GM18507 (cell line): Measurements from ENCODE around the gene SHC2.
"Not testable (repeated sequence)": the region's sequence is repeated elsewhere in the genome, so short reads cannot be mapped to it uniquely, and the experiment has no call there.

Experiments
- DNase-seq: peaks from one replicate; pipeline ENCODE4 v3.0.0; 2011; ENCODE audit warnings: low read depth; ENCODE audit not compliant: insufficient read length; ENCODE audit errors: extremely low spot score
- FAIRE-seq: peaks from 2 replicates; lab custom pipeline; 2011; peaks lifted over from hg19 to GRCh38; lab: Jason Lieb, UNC

Gene SHC2

GRCh38 chr19:401866-402511 is 58.8 kb downstream of the SHC2 start:
- FAIRE-seq (no peak), DNase-seq (no peak)

- DNase-seq (no peak), FAIRE-seq (no peak)
Measured at GRCh38 chr19:400976-401865, 59.6 kb downstream of the SHC2 start.

GRCh38 chr19:399370-399769 is 61.5 kb downstream of the SHC2 start:
- no peak for FAIRE-seq
- DNase-seq: no peak

GRCh38 chr19:398719-399118 is 62.1 kb downstream of the SHC2 start:
- DNase-seq: no peak
- no peak for FAIRE-seq

GRCh38 chr19:397941-398706 is 62.7 kb downstream of the SHC2 start:
- DNase-seq: no peak
- FAIRE-seq: no peak

GRCh38 chr19:397321-397720 is 63.5 kb downstream of the SHC2 start:
- DNase-seq (no peak), FAIRE-seq (no peak)

GRCh38 chr19:395467-395866 is 65.4 kb downstream of the SHC2 start:
- FAIRE-seq: no peak
- no peak for DNase-seq

- not testable (repeated sequence) for DNase-seq, FAIRE-seq
Measured at GRCh38 chr19:394857-395256, 66.0 kb downstream of the SHC2 start.

- not testable (repeated sequence) for FAIRE-seq, DNase-seq
Measured at GRCh38 chr19:393560-393959, 67.3 kb downstream of the SHC2 start.

- FAIRE-seq (no peak), DNase-seq (no peak)
Measured at GRCh38 chr19:392375-392970, 68.4 kb downstream of the SHC2 start.

- DNase-seq: no peak
Measured at GRCh38 chr19:391726-392374, 69.0 kb downstream of the SHC2 start.

GRCh38 chr19:391207-391557 is 69.7 kb downstream of the SHC2 start:
- DNase-seq: no peak
- no peak for FAIRE-seq

More at GRCh38 chr19:391726-392374, 69.0 kb downstream of the SHC2 start:
- FAIRE-seq: no peak

- FAIRE-seq (no peak), DNase-seq (no peak)
Measured at GRCh38 chr19:390386-391206, 70.2 kb downstream of the SHC2 start.

GRCh38 chr19:389935-390289 is 70.9 kb downstream of the SHC2 start:
- DNase-seq (no peak), FAIRE-seq (no peak)

- FAIRE-seq (no peak), DNase-seq (no peak)
Measured at GRCh38 chr19:389255-389934, 71.4 kb downstream of the SHC2 start.

- DNase-seq: no peak
- FAIRE-seq: no peak
Measured at GRCh38 chr19:388691-389090, 72.1 kb downstream of the SHC2 start.

GRCh38 chr19:387777-388176 is 73.1 kb downstream of the SHC2 start:
- no peak for DNase-seq
- FAIRE-seq: no peak

GRCh38 chr19:386632-387301 is 74.1 kb downstream of the SHC2 start:
- DNase-seq, FAIRE-seq: not testable (repeated sequence)
